ENCODE results near the gene MCHR2.

Gene MCHR2

GRCh38 chr6:99991955-99992354 lies 2.1 kb downstream of the MCHR2 start:
- WGBS, 2 experiments: 94% methylated on average over 3 of the region's 3 CpGs
- Histone ChIP-seq H3K4me1 (ENCODE audit: control insufficient read depth, insufficient read depth, low read length) (no peaks in the 10 kb centered on the region), H3K27ac (ENCODE audit: insufficient read depth, low read depth, low read length, poor library complexity, severe bottlenecking) (no peak overlapping the region), H3K36me3 (ENCODE audit: control insufficient read depth, insufficient read depth, low read length) (no peaks in the 10 kb centered on the region), H3K4me3 (ENCODE audit: insufficient read depth, low read depth, low read length) (no peak overlapping the region), H3K27me3 (ENCODE audit: control insufficient read depth, insufficient read depth, low read length, poor library complexity, severe bottlenecking) (peaks cover 46% of the 10 kb centered on the region), H3K9me3 (ENCODE audit: control insufficient read depth, low read length) (no peaks in the 10 kb centered on the region)

DNA sequence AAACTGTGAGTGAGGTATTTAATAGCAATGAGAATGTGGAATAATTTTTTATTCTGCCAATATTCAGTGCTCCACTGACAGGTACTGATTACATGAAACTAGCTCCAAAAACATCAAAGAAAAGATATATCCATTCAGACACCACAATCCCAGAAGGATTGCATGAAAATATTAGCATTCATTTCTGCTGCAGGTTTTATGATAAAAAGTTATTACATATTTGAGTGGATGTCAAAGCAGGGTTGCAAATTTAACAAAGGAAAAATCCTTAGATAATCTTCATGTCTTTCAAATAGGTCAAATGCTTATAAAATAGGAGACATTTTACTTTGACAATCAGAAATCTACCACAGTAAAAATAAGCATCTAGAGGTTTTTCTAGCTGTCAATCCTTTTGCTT lies 13.3 kb downstream of the MCHR2 start:
- Histone ChIP-seq H3K9me3 (ENCODE audit: control insufficient read depth, low read length) (no peaks in the 10 kb centered on the region), H3K4me3 (ENCODE audit: insufficient read depth, low read depth, low read length) (no peak overlapping the region), H3K36me3 (ENCODE audit: control insufficient read depth, insufficient read depth, low read length) (no peaks in the 10 kb centered on the region), H3K27me3 (ENCODE audit: control insufficient read depth, insufficient read depth, low read length, poor library complexity, severe bottlenecking) (no peaks in the 10 kb centered on the region), H3K4me1 (ENCODE audit: control insufficient read depth, insufficient read depth, low read length) (no peaks in the 10 kb centered on the region), H3K27ac (ENCODE audit: insufficient read depth, low read depth, low read length, poor library complexity, severe bottlenecking) (no peak overlapping the region)

DNA sequence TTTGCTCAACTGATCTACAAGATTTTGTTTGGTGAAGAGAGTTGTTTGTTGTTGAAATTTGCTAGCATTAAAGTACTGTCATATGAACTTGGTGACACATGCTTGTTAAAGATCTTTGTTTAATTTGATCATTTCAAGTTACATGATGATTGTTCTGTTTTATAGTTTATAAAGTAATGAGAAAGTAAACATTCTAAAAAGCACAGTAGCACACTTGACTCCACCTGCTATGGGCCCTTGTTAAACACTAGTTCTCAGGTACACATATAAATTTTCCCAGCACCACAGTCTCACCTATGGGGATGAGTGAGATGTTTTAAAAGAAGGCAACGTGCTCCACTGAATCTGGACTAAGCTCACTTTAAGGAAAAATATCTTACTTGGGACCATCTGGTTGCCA lies 14.1 kb downstream of the MCHR2 start:
- Histone ChIP-seq H3K36me3 (ENCODE audit: control insufficient read depth, insufficient read depth, low read length) (no peaks in the 10 kb centered on the region), H3K9me3 (ENCODE audit: control insufficient read depth, low read length) (no peaks in the 10 kb centered on the region), H3K4me3 (ENCODE audit: insufficient read depth, low read depth, low read length) (no peak overlapping the region), H3K27me3 (ENCODE audit: control insufficient read depth, insufficient read depth, low read length, poor library complexity, severe bottlenecking) (no peaks in the 10 kb centered on the region), H3K4me1 (ENCODE audit: control insufficient read depth, insufficient read depth, low read length) (no peaks in the 10 kb centered on the region), H3K27ac (ENCODE audit: insufficient read depth, low read depth, low read length, poor library complexity, severe bottlenecking) (no peak overlapping the region)
- WGBS, 2 experiments: 70 to 84% methylated on average over 1 of the region's 1 CpG

DNA sequence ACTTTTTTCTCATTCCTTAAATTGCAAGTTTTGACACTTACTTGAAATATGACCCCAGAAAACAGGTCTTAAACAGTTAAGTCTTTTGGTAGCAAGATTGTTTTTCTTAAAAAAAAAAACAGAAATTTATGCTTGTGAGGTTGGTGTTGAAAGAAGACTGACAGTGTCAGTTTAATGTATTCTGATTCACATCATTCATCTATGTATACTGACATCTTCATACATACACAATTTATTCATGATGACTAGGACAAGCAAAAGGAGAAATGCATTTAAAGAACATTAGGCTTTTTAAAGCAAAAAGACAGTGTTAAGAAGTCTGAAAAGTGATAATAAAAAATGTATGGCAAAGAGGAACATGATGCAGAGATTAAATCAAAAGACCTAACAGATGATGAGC lies 27.0 kb downstream of the MCHR2 start:
- Histone ChIP-seq H3K9me3 (ENCODE audit: control insufficient read depth, low read length) (no peaks in the 10 kb centered on the region), H3K27me3 (ENCODE audit: control insufficient read depth, insufficient read depth, low read length, poor library complexity, severe bottlenecking) (no peaks in the 10 kb centered on the region), H3K4me3 (ENCODE audit: insufficient read depth, low read depth, low read length) (no peak overlapping the region), H3K4me1 (ENCODE audit: control insufficient read depth, insufficient read depth, low read length) (no peaks in the 10 kb centered on the region), H3K36me3 (ENCODE audit: control insufficient read depth, insufficient read depth, low read length) (no peaks in the 10 kb centered on the region), H3K27ac (ENCODE audit: insufficient read depth, low read depth, low read length, poor library complexity, severe bottlenecking) (no peak overlapping the region)

GRCh38 chr6:99960027-99960426 lies 34.0 kb downstream of the MCHR2 start:
- Histone ChIP-seq H3K4me1 (ENCODE audit: control insufficient read depth, insufficient read depth, low read length) (no peaks in the 10 kb centered on the region), H3K4me3 (ENCODE audit: insufficient read depth, low read depth, low read length) (no peak overlapping the region), H3K27me3 (ENCODE audit: control insufficient read depth, insufficient read depth, low read length, poor library complexity, severe bottlenecking) (no peaks in the 10 kb centered on the region), H3K9me3 (ENCODE audit: control insufficient read depth, low read length) (peaks cover 2% of the 10 kb centered on the region), H3K36me3 (ENCODE audit: control insufficient read depth, insufficient read depth, low read length) (no peaks in the 10 kb centered on the region), H3K27ac (ENCODE audit: insufficient read depth, low read depth, low read length, poor library complexity, severe bottlenecking) (no peak overlapping the region)
- 92% methylated on average over 1 of the region's 1 CpG; no CpG with 5 or more reads in 1 of the 2 experiments for WGBS, 2 experiments

- no peaks in the 10 kb centered on the region for H3K27me3 ChIP-seq (ENCODE audit: control insufficient read depth, insufficient read depth, low read length, poor library complexity, severe bottlenecking)
- H3K27ac ChIP-seq (ENCODE audit: insufficient read depth, low read depth, low read length, poor library complexity, severe bottlenecking): no peak overlapping the region
- no peaks in the 10 kb centered on the region for H3K36me3 ChIP-seq (ENCODE audit: control insufficient read depth, insufficient read depth, low read length)
- H3K9me3 ChIP-seq (ENCODE audit: control insufficient read depth, low read length): no peaks in the 10 kb centered on the region
- 90 to 92% methylated on average over 5 of the region's 5 CpGs for WGBS, 2 experiments
- no peaks in the 10 kb centered on the region for H3K4me1 ChIP-seq (ENCODE audit: control insufficient read depth, insufficient read depth, low read length)
- no peak overlapping the region for H3K4me3 ChIP-seq (ENCODE audit: insufficient read depth, low read depth, low read length)
Observed at GRCh38 chr6:99951016-99951805, 42.8 kb downstream of the MCHR2 start.

GRCh38 chr6:99946005-99946404 lies 48.0 kb downstream of the MCHR2 start:
- H3K4me3 ChIP-seq (ENCODE audit: insufficient read depth, low read depth, low read length): no peak overlapping the region
- peaks cover 3% of the 10 kb centered on the region for H3K4me1 ChIP-seq (ENCODE audit: control insufficient read depth, insufficient read depth, low read length)
- H3K36me3 ChIP-seq (ENCODE audit: control insufficient read depth, insufficient read depth, low read length): no peaks in the 10 kb centered on the region
- no peaks in the 10 kb centered on the region for H3K9me3 ChIP-seq (ENCODE audit: control insufficient read depth, low read length)
- H3K27ac ChIP-seq (ENCODE audit: insufficient read depth, low read depth, low read length, poor library complexity, severe bottlenecking): no peak overlapping the region
- 88 to 100% methylated on average over 1 to 2 of the region's 2 CpGs for WGBS, 2 experiments
- H3K27me3 ChIP-seq (ENCODE audit: control insufficient read depth, insufficient read depth, low read length, poor library complexity, severe bottlenecking): no peaks in the 10 kb centered on the region

DNA sequence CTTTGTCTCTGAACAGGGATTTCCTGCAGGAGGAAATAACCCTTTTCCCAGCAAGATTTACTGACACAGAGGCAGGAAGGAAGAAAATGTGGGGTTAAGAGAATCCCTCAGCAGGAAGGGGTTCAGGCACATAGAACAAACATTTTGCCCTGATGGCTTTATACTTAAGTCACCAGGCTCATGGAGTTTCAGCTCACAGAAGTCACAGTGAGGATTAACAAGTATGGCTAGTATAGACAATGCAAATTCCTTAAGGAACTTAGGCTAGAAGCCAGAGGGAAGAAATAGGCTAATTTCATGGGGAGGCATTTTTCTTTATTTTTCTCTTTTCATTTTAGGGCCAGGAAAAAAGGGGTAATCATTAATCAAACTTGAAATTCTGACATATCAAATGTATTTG lies 50.2 kb downstream of the MCHR2 start:
- Histone ChIP-seq H3K9me3 (ENCODE audit: control insufficient read depth, low read length) (no peaks in the 10 kb centered on the region), H3K27ac (ENCODE audit: insufficient read depth, low read depth, low read length, poor library complexity, severe bottlenecking) (no peak overlapping the region), H3K4me3 (ENCODE audit: insufficient read depth, low read depth, low read length) (no peak overlapping the region), H3K36me3 (ENCODE audit: control insufficient read depth, insufficient read depth, low read length) (no peaks in the 10 kb centered on the region), H3K27me3 (ENCODE audit: control insufficient read depth, insufficient read depth, low read length, poor library complexity, severe bottlenecking) (no peaks in the 10 kb centered on the region), H3K4me1 (ENCODE audit: control insufficient read depth, insufficient read depth, low read length) (peaks cover 3% of the 10 kb centered on the region)

GRCh38 chr6:99940582-99940981 lies 53.4 kb downstream of the MCHR2 start:
- H3K4me1 ChIP-seq (ENCODE audit: control insufficient read depth, insufficient read depth, low read length): peaks cover 3% of the 10 kb centered on the region
- WGBS, 2 experiments: 75 to 77% methylated on average over 2 of the region's 2 CpGs

DNA sequence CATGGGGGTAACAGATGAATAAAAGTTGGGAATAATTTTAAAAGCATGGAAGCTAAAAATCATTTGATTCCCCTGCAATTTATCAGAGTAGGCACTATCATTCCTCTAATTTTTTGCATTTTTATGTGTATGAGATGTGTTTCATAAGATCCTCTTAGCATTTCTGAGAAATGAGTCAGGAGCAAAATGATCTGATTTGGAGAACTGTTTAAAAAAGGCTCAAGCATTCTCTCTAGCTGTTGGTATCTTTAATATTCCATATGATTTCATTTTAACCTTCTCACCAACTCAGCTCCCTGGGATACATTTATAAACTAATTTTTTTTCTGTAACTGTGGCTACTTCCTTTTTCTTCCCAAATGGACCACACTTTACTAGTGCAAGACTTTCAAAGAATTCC lies 60.9 kb downstream of the MCHR2 start:
- Histone ChIP-seq H3K27me3 (ENCODE audit: control insufficient read depth, insufficient read depth, low read length, poor library complexity, severe bottlenecking) (no peaks in the 10 kb centered on the region), H3K4me3 (ENCODE audit: insufficient read depth, low read depth, low read length) (no peak overlapping the region), H3K4me1 (ENCODE audit: control insufficient read depth, insufficient read depth, low read length) (no peaks in the 10 kb centered on the region), H3K36me3 (ENCODE audit: control insufficient read depth, insufficient read depth, low read length) (no peaks in the 10 kb centered on the region), H3K9me3 (ENCODE audit: control insufficient read depth, low read length) (no peaks in the 10 kb centered on the region), H3K27ac (ENCODE audit: insufficient read depth, low read depth, low read length, poor library complexity, severe bottlenecking) (no peak overlapping the region)

More at GRCh38 chr6:99940582-99940981, 53.4 kb downstream of the MCHR2 start:
- Histone ChIP-seq H3K4me3 (ENCODE audit: insufficient read depth, low read depth, low read length) (no peak overlapping the region), H3K27ac (ENCODE audit: insufficient read depth, low read depth, low read length, poor library complexity, severe bottlenecking) (no peak overlapping the region), H3K9me3 (ENCODE audit: control insufficient read depth, low read length) (no peaks in the 10 kb centered on the region), H3K36me3 (ENCODE audit: control insufficient read depth, insufficient read depth, low read length) (no peaks in the 10 kb centered on the region), H3K27me3 (ENCODE audit: control insufficient read depth, insufficient read depth, low read length, poor library complexity, severe bottlenecking) (no peaks in the 10 kb centered on the region)

DNA sequence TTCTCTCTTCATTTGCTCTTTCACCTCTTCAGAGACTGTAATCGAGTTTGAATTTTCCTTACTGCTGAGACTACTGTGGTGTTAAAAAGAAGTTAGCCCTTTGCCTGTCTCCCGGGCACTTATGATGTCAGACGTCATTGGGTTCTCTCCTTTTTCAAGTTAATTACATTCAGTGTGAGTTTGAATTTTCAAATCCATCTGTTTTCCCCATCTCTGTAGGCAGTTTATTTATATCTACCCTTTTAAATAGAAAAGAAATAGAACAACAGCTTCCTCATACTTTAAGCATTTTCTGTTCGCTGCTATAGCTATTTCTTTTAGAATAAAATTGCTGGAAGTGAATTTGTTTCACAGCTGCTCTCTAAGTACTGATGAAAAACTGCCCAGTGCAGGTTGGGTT lies 81.4 kb downstream of the MCHR2 start:
- Histone ChIP-seq H3K9me3 (ENCODE audit: control insufficient read depth, low read length) (no peaks in the 10 kb centered on the region), H3K36me3 (ENCODE audit: control insufficient read depth, insufficient read depth, low read length) (no peaks in the 10 kb centered on the region), H3K27me3 (ENCODE audit: control insufficient read depth, insufficient read depth, low read length, poor library complexity, severe bottlenecking) (no peaks in the 10 kb centered on the region), H3K27ac (ENCODE audit: insufficient read depth, low read depth, low read length, poor library complexity, severe bottlenecking) (no peak overlapping the region), H3K4me1 (ENCODE audit: control insufficient read depth, insufficient read depth, low read length) (no peaks in the 10 kb centered on the region), H3K4me3 (ENCODE audit: insufficient read depth, low read depth, low read length) (no peak overlapping the region)
- WGBS, 2 experiments: 72 to 79% methylated on average over 3 of the region's 4 CpGs
